H9 (cell line): Measurements from ENCODE around the gene FTO. TPM values are rescaled to one million over a fixed set of nuclear protein-coding genes. Genes with fewer than 3 reads are reported as not detected.

ENCODE experiments used
- DNase-seq: peaks from one replicate; pipeline ENCODE4 v3.0.0-alpha.2; 2017
- H2AFZ ChIP-seq: one replicate; pipeline ENCODE4 v1.6.1; 2013; ENCODE audit warnings: mild to moderate bottlenecking, low read length, control low read depth, moderate library complexity
- H2AK5ac ChIP-seq: 2 replicates; pipeline ENCODE4 v1.6.1; 2013; ENCODE audit warnings: low read length, control low read depth, mixed read lengths; ENCODE audit not compliant: insufficient read length
- H2BK120ac ChIP-seq: one replicate; pipeline ENCODE4 v1.6.1; 2013; ENCODE audit warnings: low read depth, mild to moderate bottlenecking, low read length, control low read depth, inconsistent platforms; ENCODE audit not compliant: poor library complexity, severe bottlenecking
- H2BK12ac ChIP-seq: 2 replicates; pipeline ENCODE4 v1.6.1; 2013; ENCODE audit warnings: low read length, control low read depth, mixed read lengths, low read depth; ENCODE audit not compliant: insufficient read length
- H2BK15ac ChIP-seq: 2 replicates; pipeline ENCODE4 v1.6.1; 2013; ENCODE audit warnings: low read depth, low read length, control low read depth
- H2BK20ac ChIP-seq: one replicate; pipeline ENCODE4 v1.6.1; 2013; ENCODE audit warnings: low read depth, mild to moderate bottlenecking, low read length, control low read depth, inconsistent platforms; ENCODE audit not compliant: poor library complexity, severe bottlenecking
- H2BK5ac ChIP-seq: 2 replicates; pipeline ENCODE4 v1.6.1; 2013; ENCODE audit warnings: low read length, control low read depth, mixed read lengths; ENCODE audit not compliant: insufficient read length
- H3K14ac ChIP-seq: 2 replicates; pipeline ENCODE4 v1.6.1; 2013; ENCODE audit warnings: low read length, control low read depth; ENCODE audit not compliant: insufficient read depth
- H3K18ac ChIP-seq: 2 replicates; pipeline ENCODE4 v1.6.1; 2013; ENCODE audit warnings: low read depth, mild to moderate bottlenecking, mixed read lengths, low read length, control low read depth; ENCODE audit not compliant: insufficient read length
- H3K23ac ChIP-seq: 2 replicates; pipeline ENCODE4 v1.6.1; 2013; ENCODE audit warnings: low read length, control low read depth, mixed read lengths, low read depth; ENCODE audit not compliant: insufficient read length
- H3K23me2 ChIP-seq: 2 replicates; pipeline ENCODE4 v1.6.1; 2013; ENCODE audit warnings: low read depth, mild to moderate bottlenecking, mixed read lengths, low read length, control low read depth; ENCODE audit not compliant: insufficient read length, poor library complexity, severe bottlenecking
- H3K27ac ChIP-seq: 2 replicates; pipeline ENCODE4 v1.5.1; 2013; ENCODE audit warnings: low read length, control low read depth, mixed read lengths, low read depth; ENCODE audit not compliant: insufficient read length
- H3K27me3 ChIP-seq: 2 replicates; pipeline ENCODE4 v1.6.1; 2013; ENCODE audit warnings: low read length, control low read depth, inconsistent platforms; ENCODE audit not compliant: insufficient read depth
- H3K4ac ChIP-seq: 2 replicates; pipeline ENCODE4 v1.6.1; 2013; ENCODE audit warnings: low read depth, mild to moderate bottlenecking, control low read depth, inconsistent platforms, low read length, moderate library complexity
- H3K4me1 ChIP-seq: 2 replicates; pipeline ENCODE4 v1.6.1; 2013; ENCODE audit warnings: low read length, control low read depth, inconsistent platforms; ENCODE audit not compliant: insufficient read depth
- H3K4me2 ChIP-seq: 2 replicates; pipeline ENCODE4 v1.6.1; 2013; ENCODE audit warnings: low read length, control low read depth, mixed read lengths; ENCODE audit not compliant: insufficient read length, insufficient read depth
- H3K56ac ChIP-seq: 2 replicates; pipeline ENCODE4 v1.6.1; 2013; ENCODE audit warnings: low read depth, mild to moderate bottlenecking, mixed read lengths, low read length, control low read depth; ENCODE audit not compliant: insufficient read length
- H3K79me1 ChIP-seq: 2 replicates; pipeline ENCODE4 v1.6.1; 2013; ENCODE audit warnings: low read depth, mild to moderate bottlenecking, moderate library complexity, low read length, control low read depth, inconsistent platforms; ENCODE audit not compliant: insufficient read depth, poor library complexity, severe bottlenecking
- H3K79me2 ChIP-seq: 2 replicates; pipeline ENCODE4 v1.6.1; 2013; ENCODE audit warnings: low read length, control low read depth, inconsistent platforms; ENCODE audit not compliant: insufficient read depth
- H3K9ac ChIP-seq: 2 replicates; pipeline ENCODE4 v1.6.1; 2013; ENCODE audit warnings: low read length, control low read depth, mixed read lengths; ENCODE audit not compliant: insufficient read length; ENCODE audit errors: extremely low read depth
- H3K9me3 ChIP-seq: one replicate; pipeline ENCODE4 v1.6.1; 2013; ENCODE audit warnings: low read depth, low read length, inconsistent platforms; ENCODE audit not compliant: control insufficient read depth
- H3T11ph ChIP-seq: one replicate; pipeline ENCODE4 v1.6.1; 2013; ENCODE audit warnings: mild to moderate bottlenecking, low read length, control low read depth, inconsistent platforms
- H4K20me1 ChIP-seq: one replicate; pipeline ENCODE4 v1.6.1; 2013; ENCODE audit not compliant: control insufficient read depth, insufficient read length, insufficient read depth
- H4K5ac ChIP-seq: 2 replicates; pipeline ENCODE4 v1.6.1; 2013; ENCODE audit warnings: low read depth, mild to moderate bottlenecking, mixed read lengths, low read length, control low read depth; ENCODE audit not compliant: insufficient read length
- H4K8ac ChIP-seq: replicated peaks from 2 replicates; pipeline ENCODE4 v1.6.1; 2013; ENCODE audit warnings: low read length, control low read depth, mixed read lengths, low read depth; ENCODE audit not compliant: insufficient read length
- H4K91ac ChIP-seq: 2 replicates; pipeline ENCODE4 v1.6.1; 2013; ENCODE audit warnings: low read depth, mild to moderate bottlenecking, moderate library complexity, mixed read lengths, low read length, control low read depth; ENCODE audit not compliant: insufficient read length
- H3K27ac Mint-ChIP-seq, 3 experiments: 2 replicates in 2 of 3; 3 replicates in 1 of 3; pipeline ENCODE4 v1.8.0; 2020 to 2021; ENCODE audit warnings: mixed read lengths in 3 of 3, mild to moderate bottlenecking in 1 of 3, moderate library complexity in 1 of 3
- H3K27me3 Mint-ChIP-seq: 2 replicates; pipeline ENCODE4 v1.8.0; 2021; ENCODE audit warnings: low read depth, mild to moderate bottlenecking, moderate library complexity, mixed read lengths
- H3K36me3 Mint-ChIP-seq, 3 experiments: 2 replicates in 2 of 3; 3 replicates in 1 of 3; pipeline ENCODE4 v1.8.0; 2020 to 2021; ENCODE audit warnings: low read depth in 3 of 3, mixed read lengths in 3 of 3; ENCODE audit not compliant: insufficient read depth in 1 of 3
- H3K4me1 Mint-ChIP-seq, 2 experiments: 2 replicates each; pipeline ENCODE4 v1.8.0; 2020; ENCODE audit warnings: mixed read lengths in 2 of 2
- H3K4me3 Mint-ChIP-seq, 2 experiments: 2 replicates in 1 of 2; 3 replicates in 1 of 2; pipeline ENCODE4 v1.8.0; 2020 to 2021; ENCODE audit warnings: mild to moderate bottlenecking in 2 of 2, mixed read lengths in 2 of 2, moderate library complexity in 1 of 2
- H3K9me3 Mint-ChIP-seq, 2 experiments: 2 replicates in 1 of 2; 3 replicates in 1 of 2; pipeline ENCODE4 v1.8.0; 2020; ENCODE audit warnings: mild to moderate bottlenecking in 2 of 2, mixed read lengths in 2 of 2, moderate library complexity in 1 of 2
- WGBS: extraction: QIAGEN DNeasy Blood & Tissue Kit; methylation state at CpG from one replicate; pipeline ENCODE4 v1.1.7; 2013; ENCODE audit warnings: missing lambda C conversion rate, low lambda C conversion rate, mixed read lengths; ENCODE audit not compliant: insufficient read length; ENCODE audit errors: extremely low coverage; 5-methylcytosine and 5-hydroxymethylcytosine counted together
- total RNA-seq: library from RNA; stranded (reverse); gene quantifications from 2 replicates; pipeline ENCODE4 v1.2.1, GENCODE V29; 2021
- TF ChIP-seq, protein P1 (sequence below): fragments of 200-600 bp; sonication (generic); conservative IDR thresholded peaks from 3 replicates; pipeline ENCODE4 v1.8.0; 2021; ENCODE audit warnings: antibody characterized with exemption, mild to moderate bottlenecking

FTO gene
- total RNA-seq, 1 experiment from 2014 or later = 67.9 TPM

DNA sequence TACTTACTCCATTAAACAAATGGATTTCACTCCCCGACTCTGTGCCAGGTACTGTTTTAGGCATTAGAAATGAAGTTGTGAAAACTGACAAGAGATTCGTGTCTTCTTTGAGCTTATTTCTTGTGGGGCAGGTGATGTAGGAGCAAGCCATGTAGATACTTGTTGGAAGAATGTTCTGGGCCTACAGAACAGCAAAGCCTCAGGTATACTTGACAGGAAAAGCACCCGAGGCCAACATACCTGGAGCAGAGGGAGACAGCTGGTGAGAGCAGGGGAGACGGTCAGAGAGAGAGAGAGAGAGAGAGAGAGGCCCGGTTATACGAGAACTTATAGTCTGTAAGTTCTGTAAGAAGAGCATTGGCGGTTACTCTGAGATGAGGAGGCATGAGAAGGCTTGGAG lies 110.8 kb downstream of the FTO start:
- no peak overlapping the region for H2BK20ac ChIP-seq
- H4K8ac ChIP-seq = no peak overlapping the region
- no peak overlapping the region for H2BK12ac ChIP-seq
- H3K18ac ChIP-seq = no peak overlapping the region
- Mint-ChIP-seq H3K4me1 (no peaks in the 10 kb centered on the region), H3K36me3 (peaks cover 0 to 10% (median 5%) of the 10 kb centered on the region in 3 experiments; a peak in 4 of 7 replicates), H3K27ac (peak overlapping the region in 1 of 3 experiments; percentile 70; a peak in 1 of 7 replicates), H3K4me3 (no peak overlapping the region), H3K9me3 (no peaks in the 10 kb centered on the region), H3K27me3 (no peaks in the 10 kb centered on the region)
- no peak for DNase-seq
- H3K4me1 ChIP-seq = no peaks in the 10 kb centered on the region
- H4K20me1 ChIP-seq = no peaks in the 10 kb centered on the region
- H3K79me2 ChIP-seq = no peaks in the 10 kb centered on the region
- WGBS = no CpG with 5 or more reads among the region's 7 CpGs
- H2AFZ ChIP-seq = no peak overlapping the region
- no peak overlapping the region for H3K4me2 ChIP-seq
- H3K4ac ChIP-seq = no peak overlapping the region
- H2AK5ac ChIP-seq = no peak overlapping the region
- no peak overlapping the region for H3K56ac ChIP-seq
- no peaks in the 10 kb centered on the region for H3K9me3 ChIP-seq
- H4K91ac ChIP-seq = no peak overlapping the region
- H2BK120ac ChIP-seq = no peak overlapping the region
- H3K79me1 ChIP-seq = no peaks in the 10 kb centered on the region
- no peak overlapping the region for H4K5ac ChIP-seq
- TF ChIP-seq, protein P1, sequence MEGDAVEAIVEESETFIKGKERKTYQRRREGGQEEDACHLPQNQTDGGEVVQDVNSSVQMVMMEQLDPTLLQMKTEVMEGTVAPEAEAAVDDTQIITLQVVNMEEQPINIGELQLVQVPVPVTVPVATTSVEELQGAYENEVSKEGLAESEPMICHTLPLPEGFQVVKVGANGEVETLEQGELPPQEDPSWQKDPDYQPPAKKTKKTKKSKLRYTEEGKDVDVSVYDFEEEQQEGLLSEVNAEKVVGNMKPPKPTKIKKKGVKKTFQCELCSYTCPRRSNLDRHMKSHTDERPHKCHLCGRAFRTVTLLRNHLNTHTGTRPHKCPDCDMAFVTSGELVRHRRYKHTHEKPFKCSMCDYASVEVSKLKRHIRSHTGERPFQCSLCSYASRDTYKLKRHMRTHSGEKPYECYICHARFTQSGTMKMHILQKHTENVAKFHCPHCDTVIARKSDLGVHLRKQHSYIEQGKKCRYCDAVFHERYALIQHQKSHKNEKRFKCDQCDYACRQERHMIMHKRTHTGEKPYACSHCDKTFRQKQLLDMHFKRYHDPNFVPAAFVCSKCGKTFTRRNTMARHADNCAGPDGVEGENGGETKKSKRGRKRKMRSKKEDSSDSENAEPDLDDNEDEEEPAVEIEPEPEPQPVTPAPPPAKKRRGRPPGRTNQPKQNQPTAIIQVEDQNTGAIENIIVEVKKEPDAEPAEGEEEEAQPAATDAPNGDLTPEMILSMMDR = no peak
- no peak overlapping the region for H2BK15ac ChIP-seq
- H3K14ac ChIP-seq = no peak overlapping the region
- no peak overlapping the region for H3K23ac ChIP-seq
- H3K27me3 ChIP-seq = no peaks in the 10 kb centered on the region
- H3K27ac ChIP-seq = no peak overlapping the region
- H3K23me2 ChIP-seq = no peaks in the 10 kb centered on the region
- H2BK5ac ChIP-seq = no peak overlapping the region
- no peak overlapping the region for H3T11ph ChIP-seq
- H3K9ac ChIP-seq = no peak overlapping the region
